Pulmonary artery endothelial cell (primary cell): ENCODE data around the gene KLHL34. TPM values are rescaled to one million over a fixed set of nuclear protein-coding genes. Genes with fewer than 3 reads are reported as not detected.

ENCODE experiments used
- DNase-seq: peaks from one replicate; pipeline ENCODE4 v3.0.0-alpha.2; 2011; ENCODE audit warnings: low read depth, low spot score
- total RNA-seq: library from RNA; depleted of rRNA; stranded (reverse); fragments of >200 nt; gene quantifications from 2 replicates; pipeline ENCODE4 v1.2.3, GENCODE V29; 2014

The KLHL34 gene
- total RNA-seq, 1 donor from 2014 or later, result not detected

- no peak for DNase-seq
These were observed 1.4 kb downstream of the KLHL34 start for GRCh38 chrX:21656587-21657317.

- DNase-seq, result no peak
These were observed 2.1 kb downstream of the KLHL34 start for GRCh38 chrX:21655901-21656586.

- DNase-seq, result no peak
These were observed 12.2 kb downstream of the KLHL34 start for GRCh38 chrX:21645886-21646285.

- DNase-seq, result no peak
These were observed 12.7 kb downstream of the KLHL34 start for GRCh38 chrX:21645431-21645830.

- DNase-seq, result no peak
These were observed 18.4 kb downstream of the KLHL34 start for GRCh38 chrX:21639775-21640174.

- no peak for DNase-seq
These were observed 19.8 kb downstream of the KLHL34 start for GRCh38 chrX:21638311-21638710.

GRCh38 chrX:21632027-21632426 lies 26.1 kb downstream of the KLHL34 start:
- DNase-seq, result no peak

- no peak for DNase-seq
These were observed 34.2 kb downstream of the KLHL34 start for GRCh38 chrX:21623778-21624501.

- DNase-seq, result no peak
These were observed 37.9 kb downstream of the KLHL34 start for GRCh38 chrX:21620234-21620633.

GRCh38 chrX:21616386-21616785 lies 41.7 kb downstream of the KLHL34 start:
- no peak for DNase-seq

- no peak for DNase-seq
These were observed 46.0 kb downstream of the KLHL34 start for GRCh38 chrX:21612154-21612553.

GRCh38 chrX:21610168-21610567 lies 48.0 kb downstream of the KLHL34 start:
- DNase-seq, result no peak

- DNase-seq, result no peak
These were observed 52.1 kb downstream of the KLHL34 start for GRCh38 chrX:21606002-21606401.

Other genes with a start within 250 kb of the KLHL34 start
- not detected in 2 replicates for gene SMPX, start 99.8 kb upstream of the KLHL34 start, total RNA-seq
- gene MBTPS2, start 181.3 kb upstream of the KLHL34 start, total RNA-seq, result 6.0 and 6.3 TPM in 2 replicates
- gene YY2, start 197.7 kb upstream of the KLHL34 start, total RNA-seq, result 1.1 and 1.6 TPM in 2 replicates